HFF-Myc (cell line): ENCODE results near the gene ADGRL2.

Experiments
- DNase-seq: peaks from one replicate; pipeline ENCODE4 v3.0.0-alpha.2; 2011; ENCODE audit warnings: low read depth; ENCODE audit errors: extremely low read depth
- H3K4me3 ChIP-seq: replicated peaks from 2 replicates; pipeline ENCODE4 v1.5.1; 2011; ENCODE audit warnings: low read depth, mild to moderate bottlenecking, control low read depth, low read length
- CTCF ChIP-seq: IDR thresholded peaks from 2 replicates; pipeline ENCODE4 v1.5.1; 2012; ENCODE audit warnings: mild to moderate bottlenecking, low read depth, low read length, control low read depth; ENCODE audit errors: missing control alignments

Gene ADGRL2

GRCh38 chr1:81799939-81800694 is 617 bp upstream of the ADGRL2 start:
- no peak for DNase-seq
- peak overlapping the region; percentile 53 for H3K4me3 ChIP-seq
- TF ChIP-seq CTCF, result no peak

GRCh38 chr1:81801651-81802456 is 1.1 kb downstream of the ADGRL2 start:
- DNase-seq, result no peak
- no peak for TF ChIP-seq CTCF
- peak overlapping the region; percentile 53 for H3K4me3 ChIP-seq

- peak overlapping the region; percentile 53 for H3K4me3 ChIP-seq
- TF ChIP-seq CTCF, result no peak
- DNase-seq, result no peak
Observed at GRCh38 chr1:81802457-81802706, 1.6 kb downstream of the ADGRL2 start.

- H3K4me3 ChIP-seq, result peak overlapping the region; percentile 53
- peak; percentile 15 for TF ChIP-seq CTCF
- DNase-seq, result no peak
Observed at GRCh38 chr1:81802707-81803430, 2.1 kb downstream of the ADGRL2 start.

GRCh38 chr1:81803431-81804110 is 2.8 kb downstream of the ADGRL2 start:
- peak overlapping the region; percentile 53 for H3K4me3 ChIP-seq
- no peak for DNase-seq

More at GRCh38 chr1:81803431-81804110, 2.8 kb downstream of the ADGRL2 start:
- TF ChIP-seq CTCF, result no peak
